ENCODE results near the gene AKAP10.

AKAP10 gene

DNA sequence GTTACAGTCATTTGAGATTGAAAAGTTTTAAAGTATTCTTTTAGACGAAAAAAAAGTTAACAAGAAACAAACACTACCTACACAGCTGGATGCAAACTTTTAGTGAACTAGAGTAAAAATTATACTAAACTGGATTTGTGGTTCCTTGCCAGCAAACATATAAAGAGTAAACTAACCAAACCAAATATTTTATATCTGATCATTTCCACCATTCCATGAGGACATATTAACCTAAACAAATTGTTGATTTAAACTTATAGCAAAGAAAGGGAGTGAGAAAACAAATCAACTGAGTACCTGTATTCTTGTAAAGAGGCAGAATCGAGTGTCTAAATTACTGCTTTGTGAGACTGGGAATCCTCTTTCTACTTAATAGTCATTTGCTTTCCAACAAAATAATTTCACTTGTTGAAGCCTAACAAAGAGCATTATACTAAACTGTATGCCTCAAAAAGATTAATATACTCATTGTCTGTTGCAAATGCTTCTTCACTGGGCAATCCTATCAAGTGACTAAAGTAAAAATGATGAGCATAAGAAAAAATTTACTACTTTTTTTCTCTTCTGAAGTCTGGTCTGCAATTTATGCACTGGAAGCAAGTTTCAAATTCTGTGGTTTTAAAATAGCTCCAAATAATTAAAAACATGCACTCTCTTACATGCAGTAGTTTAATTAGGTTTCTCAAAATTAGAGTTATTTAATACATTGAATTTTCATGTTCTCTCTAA, 37.5 kb downstream of the AKAP10 start:
- TF ChIP-seq, protein P1, sequence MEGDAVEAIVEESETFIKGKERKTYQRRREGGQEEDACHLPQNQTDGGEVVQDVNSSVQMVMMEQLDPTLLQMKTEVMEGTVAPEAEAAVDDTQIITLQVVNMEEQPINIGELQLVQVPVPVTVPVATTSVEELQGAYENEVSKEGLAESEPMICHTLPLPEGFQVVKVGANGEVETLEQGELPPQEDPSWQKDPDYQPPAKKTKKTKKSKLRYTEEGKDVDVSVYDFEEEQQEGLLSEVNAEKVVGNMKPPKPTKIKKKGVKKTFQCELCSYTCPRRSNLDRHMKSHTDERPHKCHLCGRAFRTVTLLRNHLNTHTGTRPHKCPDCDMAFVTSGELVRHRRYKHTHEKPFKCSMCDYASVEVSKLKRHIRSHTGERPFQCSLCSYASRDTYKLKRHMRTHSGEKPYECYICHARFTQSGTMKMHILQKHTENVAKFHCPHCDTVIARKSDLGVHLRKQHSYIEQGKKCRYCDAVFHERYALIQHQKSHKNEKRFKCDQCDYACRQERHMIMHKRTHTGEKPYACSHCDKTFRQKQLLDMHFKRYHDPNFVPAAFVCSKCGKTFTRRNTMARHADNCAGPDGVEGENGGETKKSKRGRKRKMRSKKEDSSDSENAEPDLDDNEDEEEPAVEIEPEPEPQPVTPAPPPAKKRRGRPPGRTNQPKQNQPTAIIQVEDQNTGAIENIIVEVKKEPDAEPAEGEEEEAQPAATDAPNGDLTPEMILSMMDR (conservative IDR thresholded peaks at IDR 0.05; ENCODE audit: low read depth, low read length), result no peak
- H3K4me3 ChIP-seq (ENCODE audit: low read length), result no peak overlapping the region
- no peak for DNase-seq (ENCODE audit: low read depth)

GRCh38 chr17:19938736-19939135, 38.9 kb downstream of the AKAP10 start:
- no peak for DNase-seq (ENCODE audit: low read depth)
- TF ChIP-seq, protein P1 (conservative IDR thresholded peaks at IDR 0.05; ENCODE audit: low read depth, low read length), result no peak
- no peak overlapping the region for H3K4me3 ChIP-seq (ENCODE audit: low read length)

DNA sequence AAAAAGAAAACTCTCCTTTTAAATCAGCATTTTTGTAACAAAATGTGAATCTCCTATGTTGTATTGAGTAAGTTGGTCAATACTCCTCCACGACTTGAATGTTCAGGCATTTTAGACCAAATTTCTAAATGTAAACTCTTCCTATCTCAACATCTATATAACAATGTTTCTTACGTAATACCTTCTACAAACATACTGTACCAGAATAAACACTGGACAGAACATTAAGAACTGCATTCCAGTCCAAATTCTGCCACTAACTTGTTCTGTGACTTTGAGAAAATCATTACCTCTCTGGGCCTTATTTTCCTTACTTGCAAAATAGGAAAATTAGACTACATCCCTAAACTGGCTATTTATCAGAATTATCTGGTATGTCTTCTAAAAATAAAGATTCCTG, 40.1 kb downstream of the AKAP10 start:
- H3K4me3 ChIP-seq (ENCODE audit: low read length), result no peak overlapping the region
- TF ChIP-seq, protein P1 (conservative IDR thresholded peaks at IDR 0.05; ENCODE audit: low read depth, low read length), result no peak

GRCh38 chr17:19935169-19935568, 42.5 kb downstream of the AKAP10 start:
- TF ChIP-seq, protein P1 (conservative IDR thresholded peaks at IDR 0.05; ENCODE audit: low read depth, low read length), result no peak
- DNase-seq (ENCODE audit: low read depth), result no peak
- H3K4me3 ChIP-seq (ENCODE audit: low read length), result no peak overlapping the region

More for the DNA sequence above, 40.1 kb downstream of the AKAP10 start:
- no peak for DNase-seq (ENCODE audit: low read depth)

- no peak for DNase-seq (ENCODE audit: low read depth)
- TF ChIP-seq, protein P1 (conservative IDR thresholded peaks at IDR 0.05; ENCODE audit: low read depth, low read length), result no peak
- no peak overlapping the region for H3K4me3 ChIP-seq (ENCODE audit: low read length)
These were observed 44.0 kb downstream of the AKAP10 start for GRCh38 chr17:19933628-19934027.

GRCh38 chr17:19933221-19933620, 44.4 kb downstream of the AKAP10 start:
- TF ChIP-seq, protein P1 (conservative IDR thresholded peaks at IDR 0.05; ENCODE audit: low read depth, low read length), result no peak
- no peak for DNase-seq (ENCODE audit: low read depth)
- no peak overlapping the region for H3K4me3 ChIP-seq (ENCODE audit: low read length)

GRCh38 chr17:19928299-19928698, 49.3 kb downstream of the AKAP10 start:
- DNase-seq (ENCODE audit: low read depth), result no peak
- TF ChIP-seq, protein P1 (conservative IDR thresholded peaks at IDR 0.05; ENCODE audit: low read depth, low read length), result no peak
- no peak overlapping the region for H3K4me3 ChIP-seq (ENCODE audit: low read length)

Data from retinal pigment epithelial cell (primary cell).